Pancreas (tissue), 10 donors: Measurements from ENCODE around the gene DDB1. TPM values are rescaled to one million over a fixed set of nuclear protein-coding genes. Genes with fewer than 3 reads are reported as not detected.

Experiments
- ATAC-seq, 4 donors: fragments of 200-7000 bp; cut with Tn5 transposase; one replicate each; pipeline versions ENCODE4 v1.8.0 to v1.9.1; 2020; ENCODE audit warnings: mild to moderate bottlenecking in 4 of 4, moderate library complexity in 4 of 4
- DNase-seq, 6 donors: peaks; one replicate each; pipeline ENCODE4 v3.0.0-alpha.2; 2020
- FAIRE-seq: peaks from 2 replicates; lab custom pipeline; 2012; peaks lifted over from hg19 to GRCh38; lab: Jason Lieb, UNC
- H3K27ac ChIP-seq, 4 donors: fragments of 200-600 bp; sonication (generic); 1 replicate in 3 of 4; 2 replicates in 1 of 4; pipeline versions ENCODE4 v1.5.0 to v1.8.0; 2020
- H3K27me3 ChIP-seq, 4 donors: fragments of 200-600 bp; one replicate each; pipeline ENCODE4 v1.8.0; 2021
- H3K36me3 ChIP-seq, 3 donors: fragments of 200-600 bp; sonication (generic) in 1 of 3; one replicate each; pipeline versions ENCODE4 v1.5.0 to v1.8.0; 2020 to 2021
- H3K4me1 ChIP-seq, 3 donors: fragments of 200-600 bp; one replicate each; pipeline ENCODE4 v1.8.0; 2021
- H3K4me3 ChIP-seq, 4 donors: fragments of 200-600 bp; sonication (generic) in 2 of 4; one replicate each; pipeline versions ENCODE4 v1.5.0 to v1.8.0; 2020 to 2021
- H3K9me3 ChIP-seq, 4 donors: fragments of 200-600 bp; one replicate each; pipeline ENCODE4 v1.8.0; 2021
- CTCF ChIP-seq, 4 donors: fragments of 200-600 bp; sonication (generic) in 3 of 4; IDR thresholded peaks; one replicate each; pipeline versions ENCODE4 v1.5.0 to v1.8.0; 2021; ENCODE audit warnings: antibody characterized with exemption in 4 of 4
- WGBS, 2 donors: extraction: QIAGEN DNeasy Blood & Tissue Kit; methylation state at CpG; one replicate each; pipeline ENCODE4 v1.1.7; 2013; 5-methylcytosine and 5-hydroxymethylcytosine counted together
- intact Hi-C, 3 donors: fragments of 100-400 bp; cut with DNase I; formaldehyde crosslinking; loops; one replicate each; pipeline versions ENCODE4 v1.11.1 to v1.14.2; 2022
- polyA plus RNA-seq, 2 donors: library from polyadenylated mRNA; stranded (reverse); fragments of 200-250 nt; gene quantifications; one replicate each; pipeline ENCODE4 v1.2.3, GENCODE V29; 2013
- total RNA-seq, 6 donors: library from RNA; stranded (reverse); fragmentation: NEBNext Ultra II Directional in 4 of 6; extraction: Animal tissue kit (Norgen Biotek cat#: 25700) in 4 of 6; gene quantifications; one replicate each; pipeline versions ENCODE4 v1.2.1 to v1.2.4, GENCODE V29; 2021 to 2023
- donor health status: healthy with polysubstance abuse.
- donor health status: DM: no; HTN: no; CAD: no; lungs with moderate emphysema.
- donor health status: DM: no; HTN: no; CAD: no.
- donor health status: control.
- donor health status: control.
- donor health status: Bipolar disorder and iron deficiency.
- donor health status: DM: yes; HTN: yes; CAD: no.
- donor health status: DM: no; HTN: no; CAD: no.
- donor health status: DM: no; HTN: no; CAD: no.
- donor health status: DM: yes; HTN: yes; CAD: no.

DDB1 gene
- total and polyA plus RNA-seq, 8 donors, result 50.9 to 84.4 (median 74.5) TPM

DNA sequence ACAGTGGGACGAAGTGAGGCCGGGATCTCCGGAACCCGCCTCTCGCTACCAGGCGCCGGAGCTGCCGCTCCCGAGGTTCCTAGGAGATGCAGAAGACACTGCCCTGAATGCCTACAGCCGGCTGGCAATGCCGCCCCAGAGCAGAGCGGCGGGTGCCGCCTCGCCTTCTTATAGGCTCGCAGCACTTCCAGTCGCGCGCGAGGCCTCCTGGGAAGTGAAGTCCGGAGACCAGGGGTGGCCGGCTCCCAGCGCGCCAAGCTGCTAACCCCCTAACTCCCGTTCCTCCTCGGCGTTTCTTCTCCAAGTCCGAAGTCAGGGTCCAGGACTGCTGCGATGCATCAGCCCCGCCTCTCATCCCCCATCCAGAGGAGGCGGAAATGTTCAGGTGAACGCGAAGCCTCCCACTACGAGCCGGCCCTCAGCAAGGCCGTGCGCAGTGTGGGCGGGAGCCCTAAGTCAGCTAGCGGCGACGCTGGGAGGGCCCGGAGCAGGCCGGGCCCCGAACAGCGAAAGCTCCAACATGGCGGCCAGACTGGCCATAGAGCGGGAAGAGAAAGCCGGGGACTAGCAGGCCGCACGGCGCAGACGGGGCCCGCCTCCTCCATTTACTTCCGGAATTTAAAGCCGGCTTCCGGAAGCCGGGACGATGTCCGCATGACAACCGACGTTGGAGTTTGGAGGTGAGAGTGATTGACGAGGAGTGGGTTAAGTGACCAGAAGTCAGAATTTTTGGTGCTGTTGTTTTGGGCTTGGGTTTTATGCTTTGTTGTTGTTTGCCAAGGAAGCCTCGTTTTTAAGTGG is 29.0 kb upstream of the DDB1 start, which contains the start of the genes CYB561A3 and TMEM138:
Gene CYB561A3 (minus strand): TSS at position 142 of the 801 bp plus-strand sequence. CDS start 5,169 bp downstream, outside the sequence.
Gene TMEM138 (plus strand): TSS at position 634 of the 801 bp plus-strand sequence. CDS start 2,017 bp downstream, outside the sequence.
- no peak for TF ChIP-seq CTCF (IDR thresholded peaks at IDR 0.05)
- H3K4me1 ChIP-seq, result peaks cover 0 to 19% (median 10%) of the 10 kb centered on the region in 3 donors
- peak within 1 kb of the TSS; percentile 54 to 82 (median 56) for H3K4me3 ChIP-seq
- peak; percentile 89 to 96 (median 91) for DNase-seq
- ATAC-seq, result peak; percentile 95 to 98 (median 96)
- peaks cover 0 to 20% (median 4%) of the 10 kb centered on the region in 3 donors for H3K36me3 ChIP-seq
- 0% methylated on average over 62 to 63 of the region's 63 CpGs for WGBS, 2 donors
- no peaks in the 10 kb centered on the region for H3K27me3 ChIP-seq
- no peak for FAIRE-seq
- no peaks in the 10 kb centered on the region for H3K9me3 ChIP-seq
- intact Hi-C loops, result no loop called here
- H3K27ac ChIP-seq, result peak within 1 kb of the TSS; percentile 91 to 98 (median 92)

DNA sequence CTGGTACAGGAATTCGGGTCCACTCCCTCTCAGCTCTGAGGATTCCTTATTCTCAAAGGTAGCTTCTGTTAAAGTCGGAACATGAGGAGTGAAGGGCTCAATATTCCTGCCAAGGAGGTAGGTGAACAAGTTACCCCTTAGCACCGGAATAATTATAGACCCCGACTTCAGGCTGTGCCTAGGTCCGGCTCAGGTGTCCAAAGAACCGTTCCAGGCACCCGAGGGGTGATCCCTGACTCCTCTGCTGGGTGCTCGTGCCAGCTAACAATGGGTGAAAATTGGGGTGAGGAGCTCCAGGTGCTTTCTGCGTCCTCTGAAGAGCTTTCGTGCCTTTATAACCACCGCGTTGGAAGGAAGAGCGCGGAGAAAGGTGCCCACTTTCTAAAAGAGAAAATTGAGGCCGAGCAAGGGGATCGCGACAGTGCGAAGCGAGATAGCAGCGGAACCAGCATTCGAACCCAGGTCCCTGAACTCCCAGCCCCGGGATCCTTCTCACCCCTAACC is 28.4 kb upstream of the DDB1 start:
- intact Hi-C loops, result no loop called here
- Histone ChIP-seq H3K36me3 (peaks cover 0 to 14% (median 0%) of the 10 kb centered on the region in 3 donors), H3K27ac (peak overlapping the region; percentile 91 to 98 (median 92)), H3K4me1 (peaks cover 0 to 19% (median 10%) of the 10 kb centered on the region in 3 donors), H3K27me3 (no peaks in the 10 kb centered on the region), H3K9me3 (no peaks in the 10 kb centered on the region), H3K4me3 (peak overlapping the region; percentile 54 to 82 (median 56))
- FAIRE-seq (no peak), DNase-seq (no peak), ATAC-seq (no peak)
- TF ChIP-seq CTCF (IDR thresholded peaks at IDR 0.05), result no peak
- 0 to 2% methylated on average over 22 of the region's 22 CpGs for WGBS, 2 donors

DNA sequence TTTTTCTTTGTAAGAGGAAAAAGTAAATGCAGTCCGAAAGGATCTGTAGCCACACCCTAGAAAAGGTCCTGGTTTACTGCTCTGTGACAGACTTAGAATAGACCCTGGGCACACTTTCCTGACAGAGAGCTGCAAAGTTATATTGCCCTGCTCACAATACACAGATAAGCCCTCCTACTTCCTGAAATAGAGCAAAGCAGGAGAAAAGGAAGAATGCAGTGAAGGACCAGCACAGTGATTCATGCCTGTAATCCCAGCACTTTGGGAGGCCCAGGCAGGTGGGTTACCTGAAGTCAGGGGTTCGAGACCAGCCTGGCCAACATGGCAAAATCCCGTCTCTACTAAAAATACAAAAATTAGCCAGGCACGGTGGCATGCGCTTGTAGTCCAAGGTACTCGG is 26.6 kb upstream of the DDB1 start:
- FAIRE-seq (no peak), DNase-seq (no peak), ATAC-seq (no peak)
- H3K9me3 ChIP-seq, result no peaks in the 10 kb centered on the region
- WGBS, 2 donors, result 91 to 92% methylated on average over 6 of the region's 6 CpGs
- TF ChIP-seq CTCF (IDR thresholded peaks at IDR 0.05), result no peak
- H3K4me1 ChIP-seq, result peaks cover 0 to 19% (median 10%) of the 10 kb centered on the region in 3 donors
- H3K27ac ChIP-seq, result no peak overlapping the region
- H3K27me3 ChIP-seq, result no peaks in the 10 kb centered on the region
- H3K4me3 ChIP-seq, result no peak overlapping the region
- intact Hi-C loops, result no loop called here
- H3K36me3 ChIP-seq, result peaks cover 0 to 5% (median 0%) of the 10 kb centered on the region in 3 donors

GRCh38 chr11:61358566-61358965 is 25.7 kb upstream of the DDB1 start:
- DNase-seq (no peak), ATAC-seq (no peak), FAIRE-seq (no peak)
- Histone ChIP-seq H3K4me1 (peaks cover 0 to 17% (median 8%) of the 10 kb centered on the region in 3 donors), H3K27ac (no peak overlapping the region), H3K36me3 (no peaks in the 10 kb centered on the region), H3K4me3 (no peak overlapping the region), H3K27me3 (no peaks in the 10 kb centered on the region), H3K9me3 (no peaks in the 10 kb centered on the region)
- 95 to 97% methylated on average over 11 of the region's 11 CpGs for WGBS, 2 donors
- intact Hi-C loops, result no loop called here
- TF ChIP-seq CTCF (IDR thresholded peaks at IDR 0.05), result no peak
